ENCODE results near the gene RABL2B. TPM values are rescaled to one million over a fixed set of nuclear protein-coding genes. Genes with fewer than 3 reads are reported as not detected.

RABL2B gene
- total and polyA plus RNA-seq, 12 donors, result 4.7 to 11.6 (median 7.4) TPM

- peaks cover 0 to 29% (median 21%) of the 10 kb centered on the region in 7 donors for H3K27me3 ChIP-seq
- peaks cover 0 to 56% (median 30%) of the 10 kb centered on the region in 9 donors for H3K4me1 ChIP-seq
- peaks cover 0 to 79% (median 5%) of the 10 kb centered on the region in 9 donors for H3K36me3 ChIP-seq
- peak overlapping the region in 1 of 10 donors; percentile 34 for H3K27ac ChIP-seq
- DNase-seq (peak in 1 of 2 donors; percentile 21), ATAC-seq (peak in 3 of 8 donors; percentile 4 to 6 (median 5))
- no peaks in the 10 kb centered on the region for H3K9me3 ChIP-seq
- intact Hi-C loops (cut with DNase I), result no loop called here
- 79 to 81% methylated on average over 32 of the region's 32 CpGs for WGBS, 2 donors
- no peak overlapping the region for H3K4me3 ChIP-seq
- no peak for TF ChIP-seq CTCF (IDR thresholded peaks at IDR 0.05)
These were observed 62.1 kb downstream of the RABL2B start for GRCh38 chr22:50721257-50721844.

GRCh38 chr22:50720301-50721256 lies 62.9 kb downstream of the RABL2B start:
- H3K27me3 ChIP-seq, result peaks cover 0 to 29% (median 21%) of the 10 kb centered on the region in 7 donors
- ATAC-seq, result peak in 1 of 8 donors; percentile 9
- peaks cover 0 to 49% (median 26%) of the 10 kb centered on the region in 9 donors for H3K4me1 ChIP-seq
- no peaks in the 10 kb centered on the region for H3K9me3 ChIP-seq
- DNase-seq, result no peak
- H3K27ac ChIP-seq, result no peak overlapping the region
- no peak overlapping the region for H3K4me3 ChIP-seq
- 38 to 55% methylated on average over 70 to 131 of the region's 132 CpGs for WGBS, 2 donors
- intact Hi-C loops (cut with DNase I), result no loop called here
- H3K36me3 ChIP-seq, result peaks cover 0 to 78% (median 5%) of the 10 kb centered on the region in 9 donors
- no peak for TF ChIP-seq CTCF (IDR thresholded peaks at IDR 0.05)

GRCh38 chr22:50719814-50720300 lies 63.6 kb downstream of the RABL2B start:
- TF ChIP-seq CTCF (IDR thresholded peaks at IDR 0.05), result no peak
- intact Hi-C loops (cut with DNase I), result no loop called here
- Histone ChIP-seq H3K36me3 (peaks cover 0 to 78% (median 8%) of the 10 kb centered on the region in 9 donors), H3K4me3 (no peak overlapping the region), H3K4me1 (peaks cover 0 to 42% (median 25%) of the 10 kb centered on the region in 9 donors), H3K27ac (no peak overlapping the region), H3K27me3 (peaks cover 0 to 29% (median 21%) of the 10 kb centered on the region in 7 donors), H3K9me3 (no peaks in the 10 kb centered on the region)
- DNase-seq (no peak), ATAC-seq (no peak)
- WGBS, 2 donors, result 36 to 44% methylated on average over 25 to 40 of the region's 40 CpGs

GRCh38 chr22:50718352-50718709 lies 65.1 kb downstream of the RABL2B start:
- TF ChIP-seq CTCF (IDR thresholded peaks at IDR 0.05), result no peak
- Histone ChIP-seq H3K4me1 (peaks cover 0 to 40% (median 26%) of the 10 kb centered on the region in 9 donors), H3K27ac (no peak overlapping the region), H3K9me3 (no peaks in the 10 kb centered on the region), H3K27me3 (peaks cover 0 to 29% (median 21%) of the 10 kb centered on the region in 7 donors), H3K36me3 (peaks cover 0 to 66% (median 7%) of the 10 kb centered on the region in 9 donors), H3K4me3 (no peak overlapping the region)
- no peak for ATAC-seq
- DNase-seq, result no peak
- intact Hi-C loops (cut with DNase I), result no loop called here
- WGBS, 2 donors, result 93% methylated on average over 10 of the region's 10 CpGs

All from heart right ventricle (tissue), 16 donors.